GM12878 (cell line): Measurements from ENCODE around the gene PEX12. TPM values are rescaled to one million over a fixed set of nuclear protein-coding genes. Genes with fewer than 3 reads are reported as not detected.

Source experiments
- BRCA1 ChIP-seq: IDR thresholded peaks from 2 replicates; pipeline ENCODE4 v1.6.1; 2011; ENCODE audit warnings: low read depth, low read length, improper control_type of control experiment
- CEBPB ChIP-seq, 2 experiments: fragments of 150-350 bp in 1 of 2; IDR thresholded peaks; 2 replicates each; pipeline ENCODE4 v1.6.1; 2012 to 2014; ENCODE audit warnings: low read depth in 2 of 2, low read length in 2 of 2, borderline replicate concordance in 1 of 2, inconsistent platforms in 1 of 2
- NFXL1 ChIP-seq: fragments of 450-650 bp; IDR thresholded peaks from 2 replicates; pipeline ENCODE4 v1.6.1; 2017; ENCODE audit warnings: antibody characterized with exemption, mild to moderate bottlenecking, borderline replicate concordance
- RELA ChIP-seq: fragments of 450-650 bp; IDR thresholded peaks from 2 replicates; pipeline ENCODE4 v1.8.0; 2014; ENCODE audit warnings: borderline replicate concordance; ENCODE audit not compliant: partially characterized antibody
- TARDBP ChIP-seq: IDR thresholded peaks from 2 replicates; pipeline ENCODE4 v1.6.1; 2016; ENCODE audit warnings: borderline replicate concordance
- YBX1 ChIP-seq: fragments of 450-650 bp; IDR thresholded peaks from 2 replicates; pipeline ENCODE4 v1.6.1; 2016; ENCODE audit warnings: antibody characterized with exemption
- polyA plus RNA-seq, 11 experiments: library from polyadenylated mRNA; depleted of rRNA in 4 of 11; unstranded in 6 of 11; stranded (reverse) in 5 of 11; fragments of >200 nt; fragmentation: Nextera tagmentation in 4 of 11; fragmentation: Illumina TruSeq in 1 of 11; extraction: Ambion mirVana in 4 of 11; extraction: Trizol in 1 of 11; gene quantifications; 1 replicate in 1 of 11; 2 replicates in 10 of 11; pipeline versions ENCODE4 v1.2.1 to v1.2.3, GENCODE V29; 2011 to 2016; ENCODE audit warnings: inconsistent platforms in 2 of 11, missing spikeins in 2 of 11, low read depth in 1 of 11
- total RNA-seq, 4 experiments: library from RNA; depleted of rRNA in 3 of 4; stranded (reverse); fragments of >200 nt in 3 of 4; fragmentation: Illumina TruSeq in 1 of 4; extraction: Trizol in 1 of 4; gene quantifications; 2 replicates each; pipeline versions ENCODE4 v1.2.1 to v1.2.3, GENCODE V29; 2013 to 2021
- TF ChIP-seq, protein P1 (sequence below): fragments of 450-650 bp; IDR thresholded peaks from 2 replicates; pipeline ENCODE4 v1.6.1; 2017; ENCODE audit warnings: borderline replicate concordance
- TF ChIP-seq, protein P2 (sequence below): fragments of 450-650 bp; formaldehyde crosslinking; IDR thresholded peaks from 2 replicates; pipeline ENCODE4 v1.4.0; 2020; ENCODE audit warnings: mild to moderate bottlenecking, moderate library complexity

PEX12 gene
- total and polyA plus RNA-seq, 10 of the 15 experiments (the other 5 are each of a cell fraction or from before 2014, with no cell fraction given), result 2.9 to 15.8 (median 4.6) TPM

DNA sequence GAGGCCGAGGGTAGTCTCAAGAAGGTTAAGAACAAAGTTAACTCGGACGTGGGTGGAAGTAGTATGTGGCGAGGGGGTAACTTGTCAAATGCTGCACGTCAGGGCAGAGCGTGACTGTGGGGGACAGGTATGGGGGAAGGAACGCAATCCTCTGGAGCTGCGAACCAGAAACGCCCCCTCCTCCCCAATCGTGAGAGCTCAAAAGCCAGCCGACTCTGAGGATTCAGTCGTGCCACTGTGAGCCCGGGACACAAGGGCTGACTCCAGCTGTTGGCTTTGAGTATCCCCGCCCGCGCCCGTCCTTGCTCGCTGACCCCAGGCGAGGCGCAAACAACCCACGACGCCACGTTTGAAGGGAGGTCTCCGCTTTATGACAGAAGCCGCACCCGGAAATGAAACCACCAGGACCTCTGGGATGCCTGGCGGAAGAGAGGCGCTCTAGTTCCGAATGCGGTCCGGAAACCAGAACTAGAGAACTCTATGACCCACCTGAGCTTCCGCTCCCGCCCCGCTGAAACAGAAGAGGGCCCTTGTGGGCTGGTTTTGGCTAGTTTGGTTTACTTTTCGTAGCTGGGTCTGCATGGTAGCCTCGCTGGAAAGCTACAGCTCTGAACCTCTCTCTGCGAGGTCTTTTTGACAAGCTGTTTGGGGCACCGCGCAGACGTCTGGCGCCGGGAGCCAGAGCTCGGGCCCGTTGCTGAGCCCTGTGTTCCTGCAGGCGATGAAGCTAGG is at the start of gene PEX12 (continued):
- TF ChIP-seq RELA (peak; percentile 55), BRCA1 (no peak), CEBPB (IDR thresholded peaks at IDR 0.05; ENCODE audit: borderline replicate concordance in 1 of 2, low read depth in 2 of 2, low read length in 2 of 2) (no peak), TARDBP (no peak; the same call in 1 of the 2 replicates), NFXL1 (no peak), YBX1 (no peak)
- TF ChIP-seq, protein P1, sequence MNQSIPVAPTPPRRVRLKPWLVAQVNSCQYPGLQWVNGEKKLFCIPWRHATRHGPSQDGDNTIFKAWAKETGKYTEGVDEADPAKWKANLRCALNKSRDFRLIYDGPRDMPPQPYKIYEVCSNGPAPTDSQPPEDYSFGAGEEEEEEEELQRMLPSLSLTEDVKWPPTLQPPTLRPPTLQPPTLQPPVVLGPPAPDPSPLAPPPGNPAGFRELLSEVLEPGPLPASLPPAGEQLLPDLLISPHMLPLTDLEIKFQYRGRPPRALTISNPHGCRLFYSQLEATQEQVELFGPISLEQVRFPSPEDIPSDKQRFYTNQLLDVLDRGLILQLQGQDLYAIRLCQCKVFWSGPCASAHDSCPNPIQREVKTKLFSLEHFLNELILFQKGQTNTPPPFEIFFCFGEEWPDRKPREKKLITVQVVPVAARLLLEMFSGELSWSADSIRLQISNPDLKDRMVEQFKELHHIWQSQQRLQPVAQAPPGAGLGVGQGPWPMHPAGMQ, result no peak
- TF ChIP-seq, protein P2, sequence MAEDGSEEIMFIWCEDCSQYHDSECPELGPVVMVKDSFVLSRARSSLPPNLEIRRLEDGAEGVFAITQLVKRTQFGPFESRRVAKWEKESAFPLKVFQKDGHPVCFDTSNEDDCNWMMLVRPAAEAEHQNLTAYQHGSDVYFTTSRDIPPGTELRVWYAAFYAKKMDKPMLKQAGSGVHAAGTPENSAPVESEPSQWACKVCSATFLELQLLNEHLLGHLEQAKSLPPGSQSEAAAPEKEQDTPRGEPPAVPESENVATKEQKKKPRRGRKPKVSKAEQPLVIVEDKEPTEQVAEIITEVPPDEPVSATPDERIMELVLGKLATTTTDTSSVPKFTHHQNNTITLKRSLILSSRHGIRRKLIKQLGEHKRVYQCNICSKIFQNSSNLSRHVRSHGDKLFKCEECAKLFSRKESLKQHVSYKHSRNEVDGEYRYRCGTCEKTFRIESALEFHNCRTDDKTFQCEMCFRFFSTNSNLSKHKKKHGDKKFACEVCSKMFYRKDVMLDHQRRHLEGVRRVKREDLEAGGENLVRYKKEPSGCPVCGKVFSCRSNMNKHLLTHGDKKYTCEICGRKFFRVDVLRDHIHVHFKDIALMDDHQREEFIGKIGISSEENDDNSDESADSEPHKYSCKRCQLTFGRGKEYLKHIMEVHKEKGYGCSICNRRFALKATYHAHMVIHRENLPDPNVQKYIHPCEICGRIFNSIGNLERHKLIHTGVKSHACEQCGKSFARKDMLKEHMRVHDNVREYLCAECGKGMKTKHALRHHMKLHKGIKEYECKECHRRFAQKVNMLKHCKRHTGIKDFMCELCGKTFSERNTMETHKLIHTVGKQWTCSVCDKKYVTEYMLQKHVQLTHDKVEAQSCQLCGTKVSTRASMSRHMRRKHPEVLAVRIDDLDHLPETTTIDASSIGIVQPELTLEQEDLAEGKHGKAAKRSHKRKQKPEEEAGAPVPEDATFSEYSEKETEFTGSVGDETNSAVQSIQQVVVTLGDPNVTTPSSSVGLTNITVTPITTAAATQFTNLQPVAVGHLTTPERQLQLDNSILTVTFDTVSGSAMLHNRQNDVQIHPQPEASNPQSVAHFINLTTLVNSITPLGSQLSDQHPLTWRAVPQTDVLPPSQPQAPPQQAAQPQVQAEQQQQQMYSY, result no peak
